Cardiac muscle cell (in vitro differentiated cells and primary cell): ENCODE results near the gene AGA. TPM values are rescaled to one million over a fixed set of nuclear protein-coding genes. Genes with fewer than 3 reads are reported as not detected.
A peak's percentile ranks its signal among the peaks of the same experiment; 100 is the strongest.

Source experiments
- DNase-seq, 2 donors: peaks; one replicate each; pipeline versions ENCODE4 v3.0.0 to v3.0.0-alpha.2; 2010 to 2017; ENCODE audit warnings: low read depth in 1 of 2, low spot score in 1 of 2
- H3K27ac ChIP-seq: fragments of 200-600 bp; sonication (generic); 2 replicates; pipeline ENCODE4 v1.5.1; 2016
- H3K27me3 ChIP-seq: fragments of 200-600 bp; sonication (generic); 2 replicates; pipeline ENCODE4 v1.6.0; 2016; ENCODE audit warnings: control low read depth
- H3K36me3 ChIP-seq: fragments of 200-600 bp; sonication (generic); 2 replicates; pipeline ENCODE4 v1.5.1; 2016; ENCODE audit warnings: control low read depth
- H3K4me1 ChIP-seq: fragments of 200-600 bp; sonication (generic); 2 replicates; pipeline ENCODE4 v1.8.1; 2017; ENCODE audit warnings: low read depth, mild to moderate bottlenecking, mixed run types
- H3K4me3 ChIP-seq: fragments of 200-600 bp; sonication (generic); 2 replicates; pipeline ENCODE4 v1.5.1; 2016; ENCODE audit warnings: mild to moderate bottlenecking
- H3K9me3 ChIP-seq: fragments of 200-600 bp; sonication (generic); 2 replicates; pipeline ENCODE4 v1.5.1; 2017; ENCODE audit warnings: low read depth, mild to moderate bottlenecking, control low read depth
- polyA plus RNA-seq: library from polyadenylated mRNA; unstranded; fragments of >200 nt; fragmentation: Nextera tagmentation; extraction: Ambion mirVana; gene quantifications from 2 replicates; pipeline ENCODE4 v1.2.1, GENCODE V29; 2016
- total RNA-seq: library from RNA; depleted of rRNA; stranded (reverse); fragments of >200 nt; gene quantifications from 2 replicates; pipeline ENCODE4 v1.2.3, GENCODE V29; 2016
- TF ChIP-seq, protein P1 (sequence below): IDR thresholded peaks from 2 replicates; pipeline ENCODE4 v1.5.1; 2012; ENCODE audit warnings: low read depth, mild to moderate bottlenecking, low read length

Gene AGA
- total and polyA plus RNA-seq, 2 experiments from 2014 or later: 4.0 to 7.2 TPM

GRCh38 chr4:177410566-177410965, 31.7 kb downstream of the AGA start:
- H3K9me3 ChIP-seq: no peaks in the 10 kb centered on the region

GRCh38 chr4:177408023-177408422, 34.2 kb downstream of the AGA start:
- TF ChIP-seq, protein P1, sequence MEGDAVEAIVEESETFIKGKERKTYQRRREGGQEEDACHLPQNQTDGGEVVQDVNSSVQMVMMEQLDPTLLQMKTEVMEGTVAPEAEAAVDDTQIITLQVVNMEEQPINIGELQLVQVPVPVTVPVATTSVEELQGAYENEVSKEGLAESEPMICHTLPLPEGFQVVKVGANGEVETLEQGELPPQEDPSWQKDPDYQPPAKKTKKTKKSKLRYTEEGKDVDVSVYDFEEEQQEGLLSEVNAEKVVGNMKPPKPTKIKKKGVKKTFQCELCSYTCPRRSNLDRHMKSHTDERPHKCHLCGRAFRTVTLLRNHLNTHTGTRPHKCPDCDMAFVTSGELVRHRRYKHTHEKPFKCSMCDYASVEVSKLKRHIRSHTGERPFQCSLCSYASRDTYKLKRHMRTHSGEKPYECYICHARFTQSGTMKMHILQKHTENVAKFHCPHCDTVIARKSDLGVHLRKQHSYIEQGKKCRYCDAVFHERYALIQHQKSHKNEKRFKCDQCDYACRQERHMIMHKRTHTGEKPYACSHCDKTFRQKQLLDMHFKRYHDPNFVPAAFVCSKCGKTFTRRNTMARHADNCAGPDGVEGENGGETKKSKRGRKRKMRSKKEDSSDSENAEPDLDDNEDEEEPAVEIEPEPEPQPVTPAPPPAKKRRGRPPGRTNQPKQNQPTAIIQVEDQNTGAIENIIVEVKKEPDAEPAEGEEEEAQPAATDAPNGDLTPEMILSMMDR: no peak
- no peak for DNase-seq
- H3K36me3 ChIP-seq: no peaks in the 10 kb centered on the region

More at GRCh38 chr4:177410566-177410965, 31.7 kb downstream of the AGA start:
- no peak for DNase-seq
- Histone ChIP-seq H3K4me1 (peaks cover under 1% of the 10 kb centered on the region), H3K27ac (no peak overlapping the region), H3K4me3 (no peak overlapping the region), H3K36me3 (no peaks in the 10 kb centered on the region), H3K27me3 (no peaks in the 10 kb centered on the region)
- TF ChIP-seq, protein P1: no peak

DNA sequence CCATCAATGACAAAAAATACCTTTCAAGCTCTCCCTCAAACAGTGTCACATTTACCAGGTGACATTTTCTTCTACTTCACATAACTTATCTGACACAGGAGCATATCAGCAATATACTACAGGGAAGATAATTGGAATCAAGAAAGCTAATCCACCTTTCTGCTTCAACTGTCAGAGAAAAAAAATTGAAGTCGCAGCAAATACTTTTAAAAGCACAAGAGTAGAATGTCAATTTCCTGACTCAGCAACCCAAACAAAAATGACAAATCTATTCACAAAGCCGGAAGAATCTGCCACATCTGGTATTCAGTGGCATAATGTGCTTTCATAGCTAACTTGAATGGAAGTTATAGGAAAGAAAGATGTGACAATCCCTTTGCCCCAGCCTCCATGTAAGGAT, 36.7 kb downstream of the AGA start:
- DNase-seq: no peak
- Histone ChIP-seq H3K27ac (no peak overlapping the region), H3K4me3 (no peak overlapping the region), H3K9me3 (no peaks in the 10 kb centered on the region), H3K27me3 (no peaks in the 10 kb centered on the region), H3K36me3 (no peaks in the 10 kb centered on the region), H3K4me1 (peaks cover 6% of the 10 kb centered on the region)
- TF ChIP-seq, protein P1: no peak

More at GRCh38 chr4:177408023-177408422, 34.2 kb downstream of the AGA start:
- Histone ChIP-seq H3K27me3 (no peaks in the 10 kb centered on the region), H3K4me1 (peaks cover 6% of the 10 kb centered on the region), H3K27ac (no peak overlapping the region), H3K9me3 (no peaks in the 10 kb centered on the region), H3K4me3 (no peak overlapping the region)

DNA sequence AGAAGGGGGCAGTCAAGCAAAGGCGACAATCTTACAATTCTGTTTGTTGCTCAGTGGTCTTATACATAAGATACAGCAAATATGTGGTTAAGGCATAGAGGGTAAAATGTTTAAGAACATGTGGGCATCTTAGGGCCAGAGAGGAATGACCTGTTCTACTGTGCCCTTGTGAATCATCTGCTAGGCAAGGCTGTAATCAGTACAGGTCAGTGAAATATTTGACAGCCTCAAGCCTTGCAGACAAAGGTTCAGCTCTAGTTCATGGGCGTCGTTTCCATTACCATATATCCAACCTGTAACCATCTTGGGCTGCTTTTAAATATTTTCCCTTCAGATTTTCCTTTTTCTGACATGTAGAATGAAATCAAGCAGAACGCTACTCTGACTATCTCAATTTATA, 37.3 kb downstream of the AGA start:
- TF ChIP-seq, protein P1: no peak
- H3K27ac ChIP-seq: no peak overlapping the region
- no peak overlapping the region for H3K4me3 ChIP-seq
- no peaks in the 10 kb centered on the region for H3K27me3 ChIP-seq
- H3K4me1 ChIP-seq: peaks cover 6% of the 10 kb centered on the region
- H3K36me3 ChIP-seq: no peaks in the 10 kb centered on the region
- no peaks in the 10 kb centered on the region for H3K9me3 ChIP-seq
- peak in 1 of 2 donors; percentile 30 for DNase-seq

GRCh38 chr4:177404342-177404741, 37.9 kb downstream of the AGA start:
- DNase-seq: no peak
- H3K27ac ChIP-seq: no peak overlapping the region
- H3K27me3 ChIP-seq: no peaks in the 10 kb centered on the region
- peaks cover 6% of the 10 kb centered on the region for H3K4me1 ChIP-seq
- H3K36me3 ChIP-seq: no peaks in the 10 kb centered on the region
- H3K4me3 ChIP-seq: no peak overlapping the region
- TF ChIP-seq, protein P1: no peak
- H3K9me3 ChIP-seq: no peaks in the 10 kb centered on the region

- Histone ChIP-seq H3K27me3 (no peaks in the 10 kb centered on the region), H3K4me1 (peaks cover 6% of the 10 kb centered on the region), H3K9me3 (no peaks in the 10 kb centered on the region), H3K4me3 (no peak overlapping the region), H3K36me3 (no peaks in the 10 kb centered on the region), H3K27ac (no peak overlapping the region)
- peak in 1 of 2 donors; percentile 29 for DNase-seq
- TF ChIP-seq, protein P1: no peak
These were observed 38.5 kb downstream of the AGA start for GRCh38 chr4:177403746-177404145.
